H4 (cell line): Measurements from ENCODE around the gene NKPD1. TPM values are rescaled to one million over a fixed set of nuclear protein-coding genes. Genes with fewer than 3 reads are reported as not detected.
A peak's percentile ranks its signal among the peaks of the same experiment; 100 is the strongest.

Experiments
- DNase-seq: peaks from one replicate; pipeline ENCODE4 v3.0.0-alpha.2; 2015; ENCODE audit warnings: low spot score
- total RNA-seq: library from RNA; depleted of rRNA; stranded (reverse); fragments of >200 nt; shearing (Covaris generic); gene quantifications from 2 replicates; pipeline ENCODE4 v1.2.3, GENCODE V29; 2014

Gene NKPD1
- total RNA-seq, 1 experiment from 2014 or later: 0.19 TPM

GRCh38 chr19:45140533-45140932 is 20.2 kb downstream of the NKPD1 start:
- no peak for DNase-seq

GRCh38 chr19:45140144-45140503 is 20.7 kb downstream of the NKPD1 start:
- DNase-seq: no peak

- DNase-seq: no peak
Observed at GRCh38 chr19:45139286-45140143, 21.3 kb downstream of the NKPD1 start.

DNA sequence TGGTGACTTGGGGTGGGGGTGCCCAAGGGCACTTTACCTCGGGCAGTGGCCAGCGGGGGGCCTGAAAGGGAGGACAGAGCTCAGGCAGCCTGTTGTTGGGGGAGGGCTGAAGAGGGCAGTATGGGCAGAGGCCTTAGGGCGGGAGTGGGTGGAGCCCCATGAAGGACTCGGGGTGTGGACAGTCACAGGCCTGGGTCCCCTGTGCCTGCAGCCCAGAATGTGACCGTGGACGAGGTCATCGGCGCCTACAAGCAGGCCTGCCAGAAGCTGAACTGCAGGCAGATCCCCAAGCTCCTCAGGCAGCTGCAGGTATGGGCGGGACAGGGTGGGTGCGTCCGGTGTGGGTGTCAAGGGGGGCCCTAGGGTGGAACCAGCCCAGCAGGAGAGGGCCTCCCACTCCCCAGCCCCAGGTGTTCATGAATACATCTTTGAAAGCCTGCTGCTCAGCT is 22.5 kb downstream of the NKPD1 start:
- no peak for DNase-seq

GRCh38 chr19:45137179-45137761 is 23.5 kb downstream of the NKPD1 start:
- DNase-seq: no peak

DNA sequence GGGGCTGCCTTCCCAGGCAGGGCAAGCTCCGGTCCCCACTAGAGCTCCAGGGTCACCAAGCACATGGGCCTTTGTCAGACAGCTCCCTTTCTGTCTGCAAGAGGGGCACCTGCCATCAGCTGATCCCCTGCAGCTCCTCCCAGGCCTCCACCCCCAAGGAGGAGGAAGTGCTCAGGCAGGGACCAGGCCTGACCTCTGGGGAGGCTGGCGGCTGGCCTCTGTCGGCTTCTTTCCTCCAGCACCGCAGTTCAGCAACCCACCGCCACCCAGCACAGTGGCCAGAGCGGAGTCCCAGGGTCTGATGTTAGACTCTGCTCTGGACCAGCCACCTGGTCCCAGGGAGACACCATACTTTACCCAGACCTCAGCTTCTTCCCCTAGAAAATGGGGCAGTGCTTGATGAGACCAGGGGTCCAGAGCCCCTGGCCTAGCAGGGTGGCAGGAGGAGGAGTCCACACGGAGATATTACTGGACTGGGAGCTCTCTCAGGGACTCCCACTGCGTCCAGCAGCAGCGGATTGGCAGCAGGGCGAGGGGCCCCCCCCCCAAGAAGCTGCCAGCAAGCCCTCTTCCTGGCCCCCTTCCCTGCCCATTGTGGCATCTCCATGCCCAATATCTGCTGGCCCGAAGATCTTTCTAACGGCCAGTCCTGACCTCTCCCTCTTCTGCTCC is 24.1 kb downstream of the NKPD1 start:
- DNase-seq: no peak

DNA sequence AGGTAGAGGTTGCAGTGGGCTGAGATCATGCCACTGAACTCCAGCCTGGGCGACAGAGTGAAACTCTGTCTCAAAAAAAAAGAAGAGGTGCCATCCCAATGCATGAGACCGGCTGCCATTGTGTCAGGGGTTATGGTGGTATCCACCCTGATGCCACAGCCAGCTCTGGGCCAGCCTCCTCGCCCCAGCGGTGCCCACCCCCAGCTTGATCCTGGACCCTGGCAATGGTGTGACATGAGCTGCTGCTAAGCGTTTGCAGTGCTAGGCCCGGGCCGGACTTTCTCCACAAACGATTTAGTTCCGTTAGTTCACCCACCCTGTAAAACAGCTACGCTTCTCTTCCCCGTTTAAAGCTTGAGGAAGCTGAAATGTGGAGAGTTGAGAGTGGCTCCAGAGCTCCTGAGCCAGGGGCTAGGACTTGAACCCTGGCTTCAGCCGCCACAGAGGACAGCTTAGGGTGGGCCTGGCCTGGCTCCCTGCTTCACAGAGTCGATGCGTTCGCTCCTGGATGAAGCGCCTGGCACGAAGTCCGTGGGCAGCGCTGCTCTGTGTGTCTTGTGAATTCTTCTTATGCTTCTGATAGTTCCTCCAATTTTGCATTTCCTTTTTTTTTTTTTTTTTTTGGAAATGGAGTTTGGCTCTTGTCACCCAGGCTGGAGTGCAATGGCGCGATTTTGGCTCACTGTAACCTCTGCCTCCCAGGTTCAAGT is 25.5 kb downstream of the NKPD1 start:
- no peak for DNase-seq

DNA sequence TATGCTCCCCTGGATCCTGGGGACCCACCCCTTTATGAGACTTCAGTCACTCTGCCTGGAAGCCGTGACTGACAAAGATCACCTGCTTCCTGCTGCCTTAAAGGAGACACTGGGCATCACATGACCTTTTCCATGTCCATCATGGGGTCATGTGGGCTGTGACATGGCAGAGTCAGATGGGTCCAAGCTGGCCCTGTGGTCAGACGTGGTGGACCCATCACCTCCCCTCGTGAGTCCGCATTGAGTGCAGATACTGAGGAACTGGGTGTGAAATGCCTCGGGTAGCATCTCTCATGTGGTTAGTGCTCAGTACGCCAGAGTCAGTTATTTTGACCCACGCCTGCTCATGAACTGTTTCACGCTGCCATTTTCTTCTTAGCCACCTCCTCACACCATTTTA is 27.1 kb downstream of the NKPD1 start:
- DNase-seq: no peak

DNA sequence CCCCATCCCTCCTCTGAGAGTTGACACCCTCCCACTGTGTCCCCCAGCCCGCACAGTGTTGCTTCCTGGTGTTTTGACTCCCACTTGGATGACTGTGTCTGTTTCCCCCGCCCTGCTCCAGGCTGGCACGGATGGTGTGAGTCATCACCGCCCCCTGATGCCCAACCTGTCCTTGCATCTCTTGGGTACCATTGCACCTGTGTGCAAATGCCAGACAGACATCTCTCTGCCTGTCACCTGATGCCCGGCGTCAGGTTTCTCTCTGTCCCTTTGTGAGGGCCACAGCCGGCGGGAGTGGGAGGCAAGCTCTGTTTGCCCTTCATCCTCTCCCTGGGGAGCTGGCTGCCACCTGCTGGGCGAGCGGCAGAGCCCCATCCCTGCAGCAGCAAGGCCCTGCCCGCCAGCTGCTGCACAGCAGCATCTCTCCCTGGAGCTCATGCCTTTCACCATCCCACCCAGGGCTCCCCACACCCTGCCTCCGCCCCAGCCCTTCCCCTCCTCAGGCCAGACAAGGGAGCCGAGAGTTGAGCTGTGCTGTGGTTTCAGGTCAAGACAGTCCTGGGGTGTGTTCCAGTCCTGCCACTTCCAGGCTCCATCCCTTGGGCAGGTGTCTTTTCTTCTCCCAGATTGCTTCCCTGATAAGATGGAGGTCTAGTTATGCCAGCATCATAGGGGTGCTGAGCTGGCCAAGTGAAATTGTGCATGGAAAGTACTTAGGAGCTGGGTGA is 29.7 kb downstream of the NKPD1 start:
- no peak for DNase-seq

- DNase-seq: no peak
Observed at GRCh38 chr19:45130236-45130635, 30.5 kb downstream of the NKPD1 start.

DNA sequence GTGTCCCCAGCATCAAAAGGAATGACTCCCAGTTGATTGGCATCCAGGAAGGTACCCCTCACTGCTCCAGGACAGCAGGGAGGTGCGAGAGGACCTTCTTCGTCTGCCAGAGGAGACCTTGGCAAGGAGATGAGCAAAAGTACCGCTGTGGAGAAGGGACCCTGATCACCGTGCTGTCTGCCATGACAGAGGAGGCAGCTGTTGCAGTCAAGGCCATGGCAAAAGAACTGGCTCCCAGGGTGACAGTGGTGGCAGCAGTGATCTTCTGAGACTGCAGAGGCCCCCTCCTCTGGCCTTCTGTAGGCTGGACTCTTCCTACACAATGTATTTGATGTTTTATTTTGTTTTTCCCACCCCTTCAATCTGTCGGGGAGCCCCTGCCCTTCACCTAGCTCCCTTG is 32.0 kb downstream of the NKPD1 start:
- DNase-seq: no peak

GRCh38 chr19:45128146-45128545 is 32.6 kb downstream of the NKPD1 start:
- no peak for DNase-seq

DNA sequence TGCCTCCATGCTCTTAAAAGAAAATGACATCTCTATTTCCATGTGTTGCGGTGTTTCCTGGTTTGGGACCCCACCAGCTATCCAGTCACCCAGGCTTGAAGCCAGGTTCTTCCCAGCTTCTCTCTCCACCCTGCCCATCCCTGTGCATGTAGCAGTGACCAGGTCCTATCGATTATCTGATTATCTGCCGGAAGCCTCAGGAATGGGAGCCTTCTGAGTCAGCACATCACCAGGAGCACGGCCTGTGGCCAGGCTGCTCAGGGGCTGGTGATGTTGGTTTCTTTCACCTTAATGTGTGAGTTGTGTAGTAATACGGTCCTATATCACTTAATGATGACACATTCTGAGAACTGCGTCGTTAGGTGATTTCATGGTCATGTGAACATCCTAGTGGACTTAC is 34.1 kb downstream of the NKPD1 start:
- DNase-seq: no peak

- peak; percentile 27 for DNase-seq
Observed at GRCh38 chr19:45125975-45126493, 34.7 kb downstream of the NKPD1 start.

DNA sequence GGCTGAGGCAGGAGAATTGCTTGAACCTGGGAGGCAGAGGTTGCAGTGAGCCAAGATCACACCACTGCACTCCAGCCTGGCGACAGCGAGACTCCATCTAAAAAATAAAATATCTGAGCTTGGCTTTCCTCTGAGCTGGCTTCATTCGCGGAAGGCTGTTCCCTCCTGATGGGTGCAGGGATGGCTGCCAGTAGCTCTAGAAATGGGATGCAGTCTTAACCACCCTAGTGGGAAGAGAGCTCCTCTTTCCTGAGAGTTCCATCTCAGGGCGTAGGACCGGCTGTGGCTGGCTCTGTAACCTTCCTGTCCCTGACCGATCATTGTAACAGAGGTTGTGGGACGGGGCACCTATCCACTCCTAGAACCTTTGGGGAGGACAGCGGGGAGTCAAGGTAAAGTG is 35.4 kb downstream of the NKPD1 start:
- DNase-seq: no peak

DNA sequence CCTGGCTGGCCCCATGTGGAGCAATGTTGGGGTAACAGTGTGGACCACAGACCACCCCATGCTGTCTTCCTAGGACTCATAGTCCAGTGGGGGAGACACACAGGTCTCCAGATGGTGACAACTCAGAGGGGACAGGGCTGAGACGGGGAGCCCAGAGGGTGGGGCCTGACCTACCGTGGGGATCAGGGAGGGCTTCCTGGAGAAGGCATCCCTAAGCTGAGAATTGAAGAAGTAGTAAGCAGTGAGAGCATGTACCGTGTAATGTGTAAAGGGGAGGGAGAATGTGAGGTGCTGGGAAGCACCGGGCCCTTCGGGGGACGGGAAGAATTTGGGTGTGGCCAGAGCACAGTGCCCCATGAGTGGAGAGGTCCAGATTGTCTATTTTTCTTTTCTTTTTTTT is 36.8 kb downstream of the NKPD1 start:
- no peak for DNase-seq

DNA sequence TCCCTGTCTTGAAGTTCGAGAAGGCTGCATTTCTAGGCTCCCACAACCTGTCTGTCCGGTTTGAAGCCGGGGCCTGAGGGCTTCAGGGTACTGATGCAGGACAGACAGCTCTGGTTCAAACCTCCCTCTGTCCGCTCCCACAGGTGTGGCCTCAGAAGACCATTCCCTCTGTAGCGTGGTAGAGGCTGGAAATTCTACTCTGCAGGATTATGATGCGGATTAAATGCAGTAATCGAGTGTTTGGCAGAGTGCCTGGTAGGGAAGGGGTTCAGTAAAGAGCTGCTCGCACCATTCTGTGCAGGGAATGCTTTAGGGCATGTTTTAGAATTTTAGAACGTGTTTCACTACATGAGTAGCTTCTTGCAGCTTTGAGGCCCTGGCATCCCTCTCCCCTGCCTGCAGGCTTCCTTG is 37.3 kb downstream of the NKPD1 start:
- DNase-seq: no peak

DNA sequence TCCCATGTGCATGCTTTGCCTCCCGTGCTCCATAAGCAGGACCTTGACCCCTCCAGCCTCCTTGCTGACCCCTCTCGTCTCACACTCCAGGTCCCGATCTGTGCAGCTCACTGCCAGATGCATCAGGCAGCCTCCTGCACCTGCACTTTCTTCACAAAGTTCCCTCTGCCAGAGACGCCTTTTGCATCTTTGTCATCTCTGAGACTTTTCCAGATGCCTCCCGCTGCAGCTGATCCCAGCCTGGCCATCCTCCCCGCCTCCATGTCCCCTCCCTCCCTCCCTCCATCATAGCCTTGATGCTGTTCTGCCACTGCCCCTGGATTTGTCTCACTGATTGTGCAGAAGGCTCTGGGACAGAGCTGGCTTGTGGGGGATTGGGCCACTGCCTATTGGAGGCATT is 38.0 kb downstream of the NKPD1 start:
- DNase-seq: no peak

DNA sequence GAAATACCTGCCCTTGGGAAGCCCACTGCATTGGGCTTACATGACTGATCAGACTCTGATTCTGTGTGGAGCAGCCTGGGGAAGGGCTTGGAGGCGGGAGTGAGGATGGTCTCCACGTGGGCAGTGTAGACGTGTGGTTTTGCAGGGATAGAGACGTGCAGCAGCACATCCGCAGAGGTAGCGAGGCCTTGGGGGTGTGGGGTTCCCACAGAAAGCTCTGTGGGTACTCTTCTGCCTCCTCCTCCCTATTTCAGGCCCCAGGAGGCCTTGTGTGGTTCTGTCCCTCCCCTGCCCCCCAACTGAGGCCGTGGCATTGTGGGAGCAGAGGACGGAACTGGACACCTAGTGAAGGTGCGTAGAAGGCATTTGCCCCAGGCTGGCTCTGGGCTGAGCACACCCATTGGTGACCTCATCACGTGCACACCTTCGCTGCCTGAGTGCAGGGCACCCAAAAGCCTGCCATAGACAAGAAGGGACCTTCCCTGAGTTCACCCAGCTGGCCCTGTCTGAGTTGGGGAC is 38.9 kb downstream of the NKPD1 start:
- DNase-seq: no peak

DNA sequence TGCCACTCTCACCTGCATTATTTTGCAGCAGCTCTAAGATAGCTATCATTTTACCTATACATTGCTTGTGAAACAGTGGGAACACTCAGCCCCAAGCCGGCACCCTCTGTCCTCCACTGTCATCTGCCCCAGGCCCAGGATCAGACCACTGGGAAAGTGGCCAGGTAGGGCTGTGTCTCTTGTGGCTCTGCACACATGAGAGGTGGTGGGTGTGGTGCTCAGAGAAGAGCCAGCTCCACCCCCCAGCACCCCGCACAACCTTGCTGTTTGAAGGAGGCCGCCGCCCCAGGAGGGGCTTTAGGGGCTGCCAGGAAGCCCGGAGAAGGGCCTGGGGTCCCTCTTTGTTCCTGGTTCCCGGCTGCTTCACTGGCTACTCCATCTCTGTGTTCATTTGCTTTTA is 41.2 kb downstream of the NKPD1 start:
- no peak for DNase-seq
